HepG2 (cell line): Measurements from ENCODE around the gene CIAO3. TPM values are rescaled to one million over a fixed set of nuclear protein-coding genes. Genes with fewer than 3 reads are reported as not detected.

Source experiments
- ATAC-seq: fragments of 200-7000 bp; cut with Tn5 transposase; 3 replicates; pipeline ENCODE4 v1.9.1; 2020; ENCODE audit warnings: mild to moderate bottlenecking, moderate library complexity
- BruUV-seq: library from RNA; stranded (reverse); fragments of 400-500 nt; replicated peaks from 2 replicates; lab custom pipeline; 2021; lab: Mats Ljungman, UMichigan
- CTCF ChIA-PET: fragments of 300-600 bp; formaldehyde crosslinking; extraction: SDS; loops from one replicate; lab custom pipeline; 2021; ENCODE audit warnings: low total read pairs, inconsistent platforms, low intra/inter-chr PET ratio; lab: Yijun Ruan, JAX
- POLR2A ChIA-PET: fragments of 350-600 bp; sonication (Branson Sonifier 250); formaldehyde crosslinking; loops from one replicate; lab custom pipeline; 2020; ENCODE audit warnings: antibody characterized with exemption, inconsistent platforms; lab: Yijun Ruan, JAX
- DNase-seq: peaks from one replicate; pipeline ENCODE4 v3.0.0-alpha.2; 2015; ENCODE audit warnings: low spot score
- FAIRE-seq: peaks from 3 replicates; lab custom pipeline; 2011; peaks lifted over from hg19 to GRCh38; lab: Jason Lieb, UNC
- H2AFZ ChIP-seq: one replicate; pipeline ENCODE4 v1.6.1; 2011; ENCODE audit warnings: low read length, inconsistent platforms
- H3K27ac ChIP-seq: fragments of 300-600 bp; 3 replicates; pipeline ENCODE4 v1.8.0; 2011; ENCODE audit warnings: mixed run types, mild to moderate bottlenecking, mixed read lengths, low read length, inconsistent platforms; ENCODE audit not compliant: insufficient read depth; ENCODE audit errors: extremely low read length
- H3K27me3 ChIP-seq, 2 experiments: fragments of 200-600 bp in 1 of 2; 2 replicates in 1 of 2; 3 replicates in 1 of 2; pipeline versions ENCODE4 v1.6.0 to v1.8.0; 2011; ENCODE audit warnings: low read length in 2 of 2, mild to moderate bottlenecking in 2 of 2, moderate library complexity in 2 of 2, inconsistent platforms in 1 of 2; ENCODE audit not compliant: insufficient read depth in 2 of 2, control insufficient read depth in 1 of 2
- H3K36me3 ChIP-seq, 2 experiments: fragments of 200-600 bp in 1 of 2; replicated peaks in 1 of 2; 2 replicates in 1 of 2; 3 replicates in 1 of 2; pipeline versions ENCODE4 v1.5.1 to v1.8.0; 2011; ENCODE audit warnings: low read length in 2 of 2, inconsistent platforms in 1 of 2; ENCODE audit not compliant: insufficient read depth in 2 of 2, control insufficient read depth in 1 of 2
- H3K4me1 ChIP-seq: 2 replicates; pipeline ENCODE4 v1.5.1; 2012; ENCODE audit warnings: low read length, inconsistent platforms; ENCODE audit not compliant: insufficient read depth
- H3K4me2 ChIP-seq: 2 replicates; pipeline ENCODE4 v1.6.0; 2011; ENCODE audit warnings: low read depth, low read length, inconsistent platforms
- H3K4me3 ChIP-seq, 3 experiments: fragments of 200-600 bp in 1 of 3; sonication (generic), shearing (Covaris generic) in 1 of 3; replicated peaks in 1 of 3; 2 replicates each; pipeline ENCODE4 v1.5.1; 2011 to 2016; ENCODE audit warnings: low read length in 3 of 3, inconsistent platforms in 2 of 3, low read depth in 2 of 3, mild to moderate bottlenecking in 2 of 3, control low read depth in 1 of 3, mixed read lengths in 1 of 3; ENCODE audit not compliant: insufficient read depth in 1 of 3
- H3K79me2 ChIP-seq: one replicate; pipeline ENCODE4 v1.6.1; 2011; ENCODE audit warnings: low read length, inconsistent platforms; ENCODE audit not compliant: insufficient read depth
- H3K9ac ChIP-seq: 2 replicates; pipeline ENCODE4 v1.6.0; 2011; ENCODE audit warnings: mild to moderate bottlenecking, low read depth, low read length, inconsistent platforms; ENCODE audit not compliant: insufficient read depth
- H3K9me3 ChIP-seq: 2 replicates; pipeline ENCODE4 v1.5.1; 2012; ENCODE audit warnings: mild to moderate bottlenecking, low read length
- H4K20me1 ChIP-seq: 2 replicates; pipeline ENCODE4 v1.6.0; 2011; ENCODE audit warnings: inconsistent platforms, mild to moderate bottlenecking, low read length, moderate library complexity; ENCODE audit not compliant: insufficient read depth
- ELF4 ChIP-seq: sonication (generic); formaldehyde crosslinking; IDR thresholded peaks from 2 replicates; pipeline ENCODE4 v1.5.0; 2020; ENCODE audit warnings: missing genetic modification reagents, mild to moderate bottlenecking, moderate library complexity, borderline replicate concordance
- FOXA1 ChIP-seq, 2 experiments: fragments of 450-650 bp in 1 of 2; sonication (generic) in 1 of 2; formaldehyde crosslinking in 1 of 2; IDR thresholded peaks; 2 replicates each; pipeline versions ENCODE4 v1.4.0 to v1.6.1; 2016 to 2020; ENCODE audit warnings: missing genetic modification reagents in 1 of 2
- PITX1 ChIP-seq: sonication (generic); formaldehyde crosslinking; IDR thresholded peaks from 2 replicates; pipeline ENCODE4 v1.5.1; 2020; ENCODE audit warnings: mild to moderate bottlenecking, missing genetic modification reagents
- REL ChIP-seq: sonication (generic); formaldehyde crosslinking; conservative IDR thresholded peaks from 2 replicates; pipeline ENCODE4 v1.8.0; 2022; ENCODE audit warnings: mild to moderate bottlenecking, missing genetic modification reagents, moderate library complexity
- SMC3 ChIP-seq: IDR thresholded peaks from 2 replicates; pipeline ENCODE4 v1.6.1; 2011; ENCODE audit warnings: low read length, improper control_type of control experiment
- ZNF3 ChIP-seq: IDR thresholded peaks from 2 replicates; pipeline ENCODE4 v1.7.0; 2017; ENCODE audit warnings: inconsistent platforms
- ZNF317 ChIP-seq: sonication (generic); formaldehyde crosslinking; IDR thresholded peaks from 2 replicates; pipeline ENCODE4 v1.5.0; 2020; ENCODE audit warnings: mild to moderate bottlenecking, missing genetic modification reagents
- ZNF33B ChIP-seq: sonication (generic); formaldehyde crosslinking; IDR thresholded peaks from 2 replicates; pipeline ENCODE4 v1.5.1; 2020; ENCODE audit warnings: mild to moderate bottlenecking, missing genetic modification reagents
- ZNF451 ChIP-seq: sonication (generic); formaldehyde crosslinking; IDR thresholded peaks from 2 replicates; pipeline ENCODE4 v1.5.0; 2020; ENCODE audit warnings: mild to moderate bottlenecking, missing genetic modification reagents
- ZNF737 ChIP-seq: sonication (generic); formaldehyde crosslinking; IDR thresholded peaks from 2 replicates; pipeline ENCODE4 v1.5.0; 2020; ENCODE audit warnings: missing genetic modification reagents, mild to moderate bottlenecking, borderline replicate concordance
- ZNF75D ChIP-seq: sonication (generic); formaldehyde crosslinking; IDR thresholded peaks from 2 replicates; pipeline ENCODE4 v1.8.1; 2023; ENCODE audit warnings: missing genetic modification reagents, mild to moderate bottlenecking, borderline replicate concordance
- ZNF788 ChIP-seq: sonication (generic); formaldehyde crosslinking; IDR thresholded peaks from 2 replicates; pipeline ENCODE4 v1.5.0; 2020; ENCODE audit warnings: mild to moderate bottlenecking, missing genetic modification reagents, borderline replicate concordance
- whole genome bisulfite sequencing: methylation state at CpG from one replicate; pipeline ENCODE4 v1.1.6; 2017; ENCODE audit warnings: low lambda C conversion rate; 5-methylcytosine and 5-hydroxymethylcytosine counted together
- in situ Hi-C: cut with HindIII; loops from 2 replicates; pipeline ENCODE4 v1.10.0; 2017; ENCODE audit warnings: low pct_unique_long_range_greater_than_20kb; ENCODE audit not compliant: extremely low pct_ligation_motif_present
- intact Hi-C: fragments of 100-400 bp; cut with micrococcal nuclease; formaldehyde crosslinking; loops from one replicate; pipeline ENCODE4 v1.10.0; 2022; ENCODE audit not compliant: unreplicated experiment
- polyA plus RNA-seq, 8 experiments: library from polyadenylated mRNA; depleted of rRNA in 3 of 8; stranded (reverse) in 7 of 8; unstranded in 1 of 8; fragments of >200 nt; fragmentation: Illumina TruSeq in 4 of 8; extraction: Trizol in 4 of 8; gene quantifications; 2 replicates each; pipeline versions ENCODE4 v1.2.1 to v1.2.3, GENCODE V29; 2011 to 2016; ENCODE audit warnings: low read depth in 4 of 8, missing spikeins in 1 of 8, mixed read lengths in 1 of 8; ENCODE audit not compliant: insufficient read depth in 1 of 8
- total RNA-seq, 5 experiments: library from RNA; depleted of rRNA; stranded (reverse); fragments of >200 nt; fragmentation: Illumina TruSeq; extraction: Trizol; gene quantifications; 2 replicates each; pipeline ENCODE4 v1.2.3, GENCODE V29; 2016; ENCODE audit warnings: low read depth in 1 of 5
- TF ChIP-seq, protein P1 (sequence below): sonication (generic); IDR thresholded peaks from 2 replicates; pipeline ENCODE4 v1.6.1; 2016; ENCODE audit warnings: low read depth, borderline replicate concordance
- TF ChIP-seq, protein P2 (sequence below): sonication (generic); formaldehyde crosslinking; IDR thresholded peaks from 2 replicates; pipeline ENCODE4 v1.4.0; 2020; ENCODE audit warnings: missing genetic modification reagents, mild to moderate bottlenecking, borderline replicate concordance
- TF ChIP-seq, protein P3 (sequence below): sonication (generic); formaldehyde crosslinking; IDR thresholded peaks from 2 replicates; pipeline ENCODE4 v1.4.0; 2020; ENCODE audit warnings: missing genetic modification reagents, low read depth, mild to moderate bottlenecking, borderline replicate concordance
- TF ChIP-seq, protein P4 (sequence below): sonication (generic); formaldehyde crosslinking; IDR thresholded peaks from 2 replicates; pipeline ENCODE4 v1.8.1; 2023; ENCODE audit warnings: mild to moderate bottlenecking, moderate library complexity, missing genetic modification reagents
- TF ChIP-seq, protein P5 (sequence below): sonication (generic); formaldehyde crosslinking; IDR thresholded peaks from 2 replicates; pipeline ENCODE4 v1.9.0; 2021; ENCODE audit warnings: missing genetic modification reagents, mild to moderate bottlenecking, borderline replicate concordance

The CIAO3 gene
- total and polyA plus RNA-seq, 2 of the 13 experiments (the other 11 are each of a cell fraction or from before 2014, with no cell fraction given), result 21.7 to 25.0 TPM

DNA sequence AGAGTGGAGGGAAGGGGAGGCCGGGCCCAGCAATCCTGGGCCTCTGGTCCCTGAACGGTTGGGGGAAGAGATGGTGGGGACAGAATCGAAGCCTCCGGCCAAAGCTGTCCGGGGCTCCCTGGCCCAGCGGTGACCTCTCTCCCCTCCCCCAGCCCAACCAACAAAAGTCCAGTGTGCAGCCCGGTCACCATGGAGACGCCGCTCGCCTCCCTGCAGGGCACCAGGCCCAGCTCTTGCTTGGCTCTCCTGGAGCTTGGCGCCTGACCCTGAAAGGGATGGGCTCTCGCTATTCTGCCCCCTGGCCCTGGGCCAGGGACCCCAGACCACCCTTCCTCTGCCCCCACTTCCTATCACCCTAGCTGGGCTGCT, 24.6 kb downstream of the CIAO3 start:
- Histone ChIP-seq H2AFZ (no peak overlapping the region), H4K20me1 (peaks cover 5% of the 10 kb centered on the region), H3K27me3 (peaks cover 0 to 3% of the 10 kb centered on the region in 2 experiments; a peak in 2 of 5 replicates), H3K4me3 (peak overlapping the region; percentile 37 to 77 (median 56); a peak in 5 of 6 replicates), H3K79me2 (peaks cover 3% of the 10 kb centered on the region), H3K9ac (peak overlapping the region; percentile 54), H3K9me3 (no peaks in the 10 kb centered on the region), H3K4me2 (peak overlapping the region; percentile 92), H3K27ac (peak overlapping the region; percentile 45), H3K4me1 (peaks cover 51% of the 10 kb centered on the region), H3K36me3 (no peaks in the 10 kb centered on the region)
- ATAC-seq, result peak; percentile 40
- 7% methylated on average over 3 of the region's 12 CpGs for WGBS
- in situ Hi-C loops (no loop called here), intact Hi-C loops (no loop called here)
- CTCF ChIA-PET, result no interaction called here
- DNase-seq, result peak; percentile 80
- no TSS peak for BruUV-seq
- FAIRE-seq, result peak; percentile 64
- POLR2A ChIA-PET, result interaction anchor here (1.2 to 2.4 kb wide), 5 partner anchors 9 to 45 kb away, joined by 7 to 14 read pairs (median 9); partner anchors contain the start of genes CCDC78, CIAO3, HAGHL and MSLN
- TF ChIP-seq ZNF33B (no peak), ZNF317 (CRISPR knock-in tag) (no peak), PITX1 (0 out of 2 replicates have a peak, but pooled peaks have one; percentile 10), ZNF788 (CRISPR knock-in tag) (no peak), ZNF75D (no peak), ZNF451 (no peak), FOXA1 (IDR thresholded peaks at IDR 0.05) (no peak), FOXA1 (CRISPR knock-in tag; IDR thresholded peaks at IDR 0.05) (no peak), SMC3 (no peak), ZNF3 (CRISPR knock-in tag) (no peak), ELF4 (no peak), ZNF737 (CRISPR knock-in tag) (no peak), REL (CRISPR knock-in tag) (no peak)
- TF ChIP-seq, protein P1, sequence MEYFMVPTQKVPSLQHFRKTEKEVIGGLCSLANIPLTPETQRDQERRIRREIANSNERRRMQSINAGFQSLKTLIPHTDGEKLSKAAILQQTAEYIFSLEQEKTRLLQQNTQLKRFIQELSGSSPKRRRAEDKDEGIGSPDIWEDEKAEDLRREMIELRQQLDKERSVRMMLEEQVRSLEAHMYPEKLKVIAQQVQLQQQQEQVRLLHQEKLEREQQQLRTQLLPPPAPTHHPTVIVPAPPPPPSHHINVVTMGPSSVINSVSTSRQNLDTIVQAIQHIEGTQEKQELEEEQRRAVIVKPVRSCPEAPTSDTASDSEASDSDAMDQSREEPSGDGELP, result peak; percentile 10; the same call in 1 of the 2 replicates
- TF ChIP-seq, protein P2, sequence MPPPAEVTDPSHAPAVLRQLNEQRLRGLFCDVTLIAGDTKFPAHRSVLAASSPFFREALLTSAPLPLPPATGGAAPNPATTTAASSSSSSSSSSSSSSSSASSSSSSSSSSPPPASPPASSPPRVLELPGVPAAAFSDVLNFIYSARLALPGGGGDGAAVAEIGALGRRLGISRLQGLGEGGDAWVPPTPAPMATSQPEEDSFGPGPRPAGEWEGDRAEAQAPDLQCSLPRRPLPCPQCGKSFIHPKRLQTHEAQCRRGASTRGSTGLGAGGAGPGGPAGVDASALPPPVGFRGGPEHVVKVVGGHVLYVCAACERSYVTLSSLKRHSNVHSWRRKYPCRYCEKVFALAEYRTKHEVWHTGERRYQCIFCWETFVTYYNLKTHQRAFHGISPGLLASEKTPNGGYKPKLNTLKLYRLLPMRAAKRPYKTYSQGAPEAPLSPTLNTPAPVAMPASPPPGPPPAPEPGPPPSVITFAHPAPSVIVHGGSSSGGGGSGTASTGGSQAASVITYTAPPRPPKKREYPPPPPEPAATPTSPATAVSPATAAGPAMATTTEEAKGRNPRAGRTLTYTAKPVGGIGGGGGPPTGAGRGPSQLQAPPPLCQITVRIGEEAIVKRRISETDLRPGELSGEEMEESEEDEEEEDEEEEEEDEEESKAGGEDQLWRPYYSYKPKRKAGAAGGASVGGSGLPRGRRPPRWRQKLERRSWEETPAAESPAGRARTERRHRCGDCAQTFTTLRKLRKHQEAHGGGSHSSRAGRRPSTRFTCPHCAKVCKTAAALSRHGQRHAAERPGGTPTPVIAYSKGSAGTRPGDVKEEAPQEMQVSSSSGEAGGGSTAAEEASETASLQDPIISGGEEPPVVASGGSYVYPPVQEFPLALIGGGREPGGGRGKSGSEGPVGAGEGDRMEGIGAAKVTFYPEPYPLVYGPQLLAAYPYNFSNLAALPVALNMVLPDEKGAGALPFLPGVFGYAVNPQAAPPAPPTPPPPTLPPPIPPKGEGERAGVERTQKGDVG, result no peak
- TF ChIP-seq, protein P3, sequence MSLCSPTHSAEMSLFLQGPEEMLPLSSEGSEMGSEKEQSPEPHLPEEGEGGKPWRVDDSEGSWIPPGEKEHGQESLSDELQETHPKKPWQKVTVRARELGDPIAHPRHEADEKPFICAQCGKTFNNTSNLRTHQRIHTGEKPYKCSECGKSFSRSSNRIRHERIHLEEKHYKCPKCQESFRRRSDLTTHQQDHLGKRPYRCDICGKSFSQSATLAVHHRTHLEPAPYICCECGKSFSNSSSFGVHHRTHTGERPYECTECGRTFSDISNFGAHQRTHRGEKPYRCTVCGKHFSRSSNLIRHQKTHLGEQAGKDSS, result no peak
- TF ChIP-seq, protein P4, sequence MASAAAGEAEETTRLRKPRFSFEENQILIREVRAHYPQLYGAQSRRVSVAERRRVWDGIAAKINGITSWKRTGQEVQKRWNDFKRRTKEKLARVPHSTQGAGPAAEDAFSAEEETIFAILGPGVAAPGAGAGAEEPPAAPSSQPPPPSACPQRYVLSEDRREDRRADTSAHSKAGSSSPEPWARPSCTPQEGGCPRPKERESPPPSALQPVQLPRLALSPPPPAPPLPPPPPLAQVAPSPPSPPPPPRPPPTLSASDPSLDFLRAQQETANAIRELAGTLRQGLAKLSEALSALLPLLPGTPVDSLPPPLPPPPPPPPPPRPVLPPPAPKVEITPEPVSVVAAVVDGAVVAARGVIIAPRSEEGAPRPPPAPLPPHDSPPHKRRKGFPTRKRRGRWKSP (CRISPR knock-in tag), result no peak
- TF ChIP-seq, protein P5, sequence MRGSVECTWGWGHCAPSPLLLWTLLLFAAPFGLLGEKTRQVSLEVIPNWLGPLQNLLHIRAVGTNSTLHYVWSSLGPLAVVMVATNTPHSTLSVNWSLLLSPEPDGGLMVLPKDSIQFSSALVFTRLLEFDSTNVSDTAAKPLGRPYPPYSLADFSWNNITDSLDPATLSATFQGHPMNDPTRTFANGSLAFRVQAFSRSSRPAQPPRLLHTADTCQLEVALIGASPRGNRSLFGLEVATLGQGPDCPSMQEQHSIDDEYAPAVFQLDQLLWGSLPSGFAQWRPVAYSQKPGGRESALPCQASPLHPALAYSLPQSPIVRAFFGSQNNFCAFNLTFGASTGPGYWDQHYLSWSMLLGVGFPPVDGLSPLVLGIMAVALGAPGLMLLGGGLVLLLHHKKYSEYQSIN, result no peak
